D341Med (cell line): ENCODE results near the gene EMP3.
"Not testable (repeated sequence)": the region's sequence is repeated elsewhere in the genome, so short reads cannot be mapped to it uniquely, and the experiment has no call there.

Experiments used
- DNase-seq: peaks from one replicate; pipeline ENCODE4 v3.0.0; 2012; ENCODE audit warnings: low spot score

Gene EMP3

DNA sequence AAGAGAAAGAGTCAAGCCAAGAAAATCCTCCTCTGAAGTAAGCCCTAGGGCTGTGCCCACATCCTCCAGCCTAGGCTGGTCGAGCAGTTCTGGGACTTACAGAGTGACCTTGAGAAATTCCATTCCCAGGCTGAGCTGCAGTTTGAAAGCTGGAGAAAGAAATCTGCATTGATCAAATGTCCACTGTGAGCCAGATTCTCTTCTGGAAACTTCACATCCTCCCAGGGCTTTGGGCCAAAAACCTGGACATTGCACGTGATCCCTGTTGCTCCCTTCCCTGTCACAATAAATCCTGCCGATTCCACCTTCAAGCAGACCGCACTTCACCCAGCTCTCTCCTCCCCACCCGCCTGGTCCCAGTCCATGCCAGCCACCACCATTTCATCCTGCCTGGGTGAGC lies 22.7 kb downstream of the EMP3 start:
- no peak for DNase-seq

DNA sequence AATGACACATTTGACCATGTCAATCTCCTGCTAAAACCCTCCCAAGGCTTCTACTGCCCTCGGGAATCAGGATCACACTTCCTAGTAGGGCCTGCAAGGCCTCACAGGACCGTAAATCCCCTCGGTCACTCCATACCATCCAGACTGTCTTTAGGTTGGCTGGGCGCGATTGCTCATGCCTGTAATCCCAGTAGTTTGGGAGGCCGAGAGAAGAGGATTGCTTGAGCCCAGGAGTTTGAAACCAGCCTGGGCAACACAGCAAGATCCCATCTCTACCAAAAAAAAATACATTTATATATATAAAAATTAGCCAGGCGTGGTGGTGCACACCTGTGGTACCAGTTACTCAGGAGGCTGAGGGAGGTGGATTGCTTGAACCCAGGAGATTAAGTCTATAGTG lies 23.4 kb downstream of the EMP3 start:
- DNase-seq = no peak

DNA sequence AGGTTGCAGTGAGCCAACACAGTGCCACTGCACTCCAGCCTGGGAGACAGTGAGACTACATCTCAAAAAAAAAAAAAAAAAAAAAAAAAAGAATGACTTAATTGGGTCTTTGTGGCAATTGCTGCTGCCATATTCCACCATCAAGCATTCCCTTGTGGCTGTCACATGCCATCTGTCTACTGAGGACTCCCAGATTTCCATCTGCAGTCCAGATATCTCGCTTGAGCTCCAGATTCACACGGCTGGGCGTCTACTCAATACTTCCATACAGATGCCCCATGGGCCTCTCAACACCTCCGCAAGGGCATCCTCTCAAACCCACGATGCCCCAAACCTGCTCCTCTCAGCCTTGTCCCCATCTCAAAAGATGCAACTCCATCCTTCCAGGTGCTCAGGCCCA lies 25.5 kb downstream of the EMP3 start:
- DNase-seq = peak; percentile 58

- peak; percentile 85 for DNase-seq
These were observed 26.0 kb downstream of the EMP3 start for GRCh38 chr19:48351341-48351752.

DNA sequence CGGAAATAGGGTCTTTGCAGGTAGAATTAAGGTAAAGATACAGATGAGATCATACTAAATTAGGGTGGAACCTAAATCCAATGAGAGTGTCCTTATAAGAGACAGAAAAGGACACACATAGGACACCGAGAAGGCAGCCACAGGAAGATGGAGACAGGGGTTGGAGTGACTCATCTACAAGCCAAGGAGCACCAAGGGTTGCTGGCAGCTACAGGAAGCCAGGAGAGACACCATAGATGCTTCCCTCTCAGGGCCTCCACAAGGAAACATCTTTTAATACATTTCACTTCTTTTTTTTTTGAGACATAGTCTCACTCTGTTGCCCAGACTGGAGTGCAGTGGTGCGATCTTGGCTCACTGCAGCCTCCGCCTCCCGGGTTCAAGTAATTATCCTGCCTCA lies 28.3 kb downstream of the EMP3 start:
- peak; percentile 0 for DNase-seq

DNA sequence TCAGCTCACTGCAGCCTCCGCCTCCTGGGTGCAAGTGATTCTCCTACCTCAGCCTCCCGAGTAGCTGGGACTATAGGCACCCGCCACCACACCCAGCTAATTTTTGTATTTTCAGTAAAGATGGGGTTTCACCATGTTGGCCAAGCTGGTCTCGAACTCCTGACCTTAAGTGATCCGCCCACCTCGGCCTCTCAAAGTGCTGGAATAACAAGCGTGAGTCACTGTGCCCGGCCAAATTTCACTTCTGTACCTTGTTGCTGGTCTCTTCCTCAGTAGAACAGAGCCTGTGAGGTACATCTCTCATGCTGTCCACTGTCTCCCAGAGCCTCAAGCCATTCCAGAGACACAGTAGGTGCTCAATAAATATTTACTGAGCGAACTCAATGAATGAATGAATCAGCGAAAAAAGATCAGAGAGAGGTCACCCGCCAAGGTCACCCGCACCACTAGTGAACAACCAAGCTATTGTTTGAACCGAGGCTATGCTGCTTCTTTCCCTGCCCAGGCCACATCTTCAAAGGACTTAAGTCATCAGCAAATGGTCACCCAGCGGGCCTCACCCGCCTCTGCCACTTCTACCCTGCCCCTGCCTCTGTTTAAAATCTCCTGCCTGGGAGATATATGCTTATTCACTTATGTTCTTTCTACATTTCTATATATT lies 29.1 kb downstream of the EMP3 start:
- DNase-seq = peak; percentile 0

- DNase-seq = no peak
These were observed 30.1 kb downstream of the EMP3 start for GRCh38 chr19:48355365-48355954.

DNA sequence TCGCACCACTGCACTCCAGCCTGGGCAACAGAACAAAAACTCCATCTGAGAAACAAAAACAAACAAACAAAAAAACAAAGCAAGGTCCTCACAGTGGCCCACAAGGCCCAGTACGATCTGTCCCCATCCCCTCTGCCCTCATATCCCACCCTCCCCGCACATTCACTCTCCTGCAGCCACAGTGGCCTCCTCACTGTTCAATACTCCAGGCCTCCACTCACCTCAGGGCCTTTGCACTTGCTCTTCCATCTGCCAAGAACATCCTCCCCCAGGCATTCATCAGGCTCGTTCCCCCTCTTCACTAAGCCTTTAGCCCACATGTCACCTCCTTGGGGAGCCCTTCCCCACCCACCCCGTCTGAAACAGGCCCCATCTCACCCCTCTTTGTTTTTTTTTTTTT lies 33.8 kb downstream of the EMP3 start:
- DNase-seq = no peak

- no peak for DNase-seq
These were observed 36.6 kb downstream of the EMP3 start for GRCh38 chr19:48361912-48362311.

DNA sequence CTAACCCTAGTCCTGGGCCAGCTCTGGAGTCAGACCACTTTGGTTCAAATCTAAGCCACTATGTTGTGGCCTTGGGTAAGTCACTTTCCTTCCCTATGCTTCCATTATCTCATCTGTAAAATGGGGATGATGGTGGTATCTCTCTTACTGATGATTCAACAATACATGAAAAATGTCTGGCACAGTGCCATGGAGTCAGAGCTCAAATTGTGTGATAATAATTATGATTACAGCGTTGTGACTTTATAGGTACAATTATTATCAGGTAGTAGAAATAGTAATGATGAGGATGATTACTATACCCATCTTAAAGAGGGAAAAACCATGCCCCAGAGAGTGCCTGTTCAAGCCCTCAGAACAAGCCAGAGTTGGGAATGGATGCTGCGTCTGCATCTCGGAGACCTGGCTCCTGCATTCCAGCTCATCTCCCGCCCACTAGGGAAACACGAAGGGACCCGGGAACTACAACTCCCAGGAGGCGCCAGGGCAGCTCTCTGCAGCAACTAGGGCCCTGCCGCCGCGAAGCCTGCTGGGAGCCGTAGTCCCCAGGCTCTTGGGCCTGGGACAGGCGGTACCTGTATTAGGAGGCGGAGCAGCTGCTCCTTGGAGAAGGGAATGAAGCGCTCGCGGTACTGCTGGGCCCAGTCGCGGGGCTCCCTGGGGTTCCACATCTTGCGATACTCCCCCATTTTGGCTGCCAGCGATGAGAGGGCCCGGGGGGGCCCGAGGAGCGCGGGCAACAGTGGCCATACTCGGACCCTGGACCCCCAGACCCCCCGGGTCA lies 37.6 kb downstream of the EMP3 start:
- DNase-seq = peak; percentile 92

DNA sequence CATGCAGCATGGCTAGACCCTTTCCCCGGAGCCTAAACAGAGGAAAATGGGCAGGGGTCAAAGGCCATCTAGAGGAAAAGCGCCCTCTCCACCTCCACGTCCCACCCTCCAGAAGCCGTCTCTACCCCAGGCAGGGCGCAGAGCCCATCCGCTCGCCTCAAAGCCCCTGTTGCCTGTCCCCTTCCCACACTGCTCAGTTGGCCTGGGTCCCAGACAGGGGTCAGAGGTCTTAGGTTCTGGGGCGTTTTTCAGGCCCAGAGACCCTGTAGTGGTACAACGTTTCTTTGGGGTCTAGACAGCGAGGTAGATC lies 38.1 kb downstream of the EMP3 start:
- no peak for DNase-seq

DNA sequence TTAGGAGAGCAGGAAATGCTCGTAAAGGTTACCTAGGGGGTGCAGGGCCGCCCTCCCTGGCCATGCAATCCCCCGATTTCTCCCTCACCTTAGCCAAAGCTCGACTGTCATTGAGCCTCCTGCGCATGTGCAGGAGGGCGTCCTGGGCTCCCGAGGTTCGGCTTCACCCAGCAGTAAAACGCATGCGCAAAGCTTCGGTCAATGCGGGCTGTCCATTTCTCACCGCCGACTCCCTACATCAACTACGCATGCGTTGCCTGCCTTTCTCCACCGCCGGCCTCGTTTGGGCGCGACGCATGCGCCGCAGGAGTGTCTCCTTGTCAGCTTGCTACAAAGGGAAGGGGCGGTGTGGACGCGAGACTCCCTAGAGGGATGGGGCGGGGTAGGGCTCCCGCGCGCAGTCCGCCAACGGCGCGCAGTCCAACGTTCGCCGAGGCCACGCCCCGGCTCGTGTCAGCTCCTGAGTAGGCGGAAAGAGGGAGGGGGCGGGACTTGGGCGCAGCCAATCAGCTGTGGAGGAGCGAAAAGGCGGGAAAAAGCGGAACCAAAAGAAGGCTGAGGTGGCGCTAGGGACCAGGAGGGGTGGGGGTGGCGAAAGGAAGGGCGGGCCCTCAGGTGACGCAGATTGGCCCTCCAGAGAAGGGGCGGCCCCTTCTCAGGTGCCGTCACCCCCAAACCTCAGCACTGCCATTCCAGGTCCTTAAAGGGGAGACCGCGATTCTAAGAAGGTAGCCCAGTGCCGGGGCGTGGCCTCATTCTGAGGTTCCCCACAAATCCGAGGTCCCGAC lies 38.7 kb downstream of the EMP3 start, which contains the start of the genes SYNGR4 and TMEM143:
TSS of gene SYNGR4 (plus strand) at position 558 of the 788 bp plus-strand sequence. CDS start 1,476 bp downstream, outside the sequence.
TSS of gene TMEM143 (minus strand) at position 131 of the 788 bp plus-strand sequence. CDS start at position 111, 20 bp downstream.
- peak; percentile 98 for DNase-seq

- no peak for DNase-seq
These were observed 39.4 kb downstream of the EMP3 start for GRCh38 chr19:48364598-48365348.

GRCh38 chr19:48365602-48366001 lies 40.2 kb downstream of the EMP3 start:
- DNase-seq = no peak

- no peak for DNase-seq
These were observed 42.5 kb downstream of the EMP3 start for GRCh38 chr19:48367855-48368254.

DNA sequence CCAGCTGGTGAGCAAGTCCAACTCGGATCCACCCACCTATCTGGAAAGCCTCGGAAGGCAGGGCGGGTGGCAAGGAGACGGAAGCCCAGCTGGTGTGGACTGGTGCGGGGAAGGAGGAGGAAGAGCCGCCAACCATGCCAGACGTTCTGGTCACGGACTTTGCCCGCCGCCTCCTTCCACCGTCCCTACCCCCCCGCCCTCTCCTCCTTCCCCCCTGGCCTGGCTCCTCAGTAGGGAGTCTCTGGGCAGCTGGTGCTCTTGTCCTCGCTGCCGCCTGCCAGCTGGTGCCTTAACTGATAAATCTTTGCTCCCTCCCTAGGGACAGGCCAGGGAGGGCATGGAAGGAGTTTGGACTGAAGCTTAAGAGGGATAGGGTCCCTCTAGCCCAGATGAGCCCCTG lies 43.6 kb downstream of the EMP3 start:
- DNase-seq = peak; percentile 82

DNA sequence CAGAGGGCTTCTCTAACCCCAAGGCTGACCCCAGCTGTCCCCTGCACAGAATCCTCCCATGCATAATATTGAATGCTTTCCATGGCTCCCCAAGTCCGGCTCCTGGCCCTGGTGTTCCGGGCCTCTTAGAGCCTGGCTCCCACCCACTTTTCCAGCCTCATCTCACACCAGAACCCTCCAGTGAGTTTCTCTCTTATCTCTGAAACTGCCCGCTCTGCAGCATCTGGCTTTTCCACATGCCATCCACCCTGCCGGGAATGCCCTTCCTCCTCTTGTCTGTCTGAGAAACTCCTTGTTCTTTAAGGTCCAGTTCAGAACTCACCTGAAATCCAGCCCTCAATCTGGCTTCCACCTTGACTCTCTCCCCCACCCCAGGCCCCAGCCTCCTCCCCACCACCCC lies 45.6 kb downstream of the EMP3 start:
- DNase-seq = no peak

- DNase-seq = no peak
These were observed 46.0 kb downstream of the EMP3 start for GRCh38 chr19:48371367-48371766.

GRCh38 chr19:48371771-48372170 lies 46.4 kb downstream of the EMP3 start:
- DNase-seq = not testable (repeated sequence)

- no peak for DNase-seq
These were observed 47.6 kb downstream of the EMP3 start for GRCh38 chr19:48372904-48373303.

DNA sequence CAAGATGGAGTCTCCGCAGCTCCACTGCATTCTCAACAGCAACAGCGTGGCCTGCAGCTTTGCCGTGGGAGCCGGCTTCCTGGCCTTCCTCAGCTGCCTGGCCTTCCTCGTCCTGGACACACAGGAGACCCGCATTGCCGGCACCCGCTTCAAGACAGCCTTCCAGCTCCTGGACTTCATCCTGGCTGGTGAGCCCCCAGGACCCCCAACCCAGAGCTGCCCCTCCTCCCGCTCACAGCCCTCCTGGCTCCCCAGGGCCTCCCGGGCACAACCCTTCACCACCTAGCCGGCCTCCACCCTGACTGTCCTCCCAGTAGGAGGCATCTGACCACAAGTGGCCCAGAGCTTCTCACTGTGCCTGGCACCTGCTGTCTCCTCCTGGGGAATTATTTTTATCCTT lies 48.2 kb downstream of the EMP3 start:
- no peak for DNase-seq

- no peak for DNase-seq
These were observed 52.8 kb downstream of the EMP3 start for GRCh38 chr19:48378194-48378570.
